Measurements from ENCODE around the gene ATP5ME.

The ATP5ME gene

DNA sequence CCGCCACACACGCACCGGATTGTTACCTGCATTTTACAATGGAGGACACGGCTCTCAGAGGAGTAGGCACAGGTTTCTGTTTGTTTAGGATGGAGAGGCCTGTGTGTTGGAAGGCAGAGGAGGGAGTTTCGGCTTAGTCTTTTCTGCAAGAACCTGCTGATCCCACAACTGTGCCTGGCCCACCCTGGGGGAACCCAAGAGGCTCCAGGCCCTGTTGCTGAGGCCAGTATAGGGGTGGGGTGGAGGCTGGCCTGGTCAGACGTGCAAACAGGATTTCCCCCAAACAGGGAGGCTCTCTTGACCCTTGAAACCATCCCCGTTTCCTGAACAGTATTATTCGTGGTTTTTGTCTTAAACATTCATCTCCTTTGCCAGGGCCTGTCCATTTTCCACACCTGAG is 15.6 kb upstream of the ATP5ME start:
- TF ChIP-seq CTCF (IDR thresholded peaks at IDR 0.05; ENCODE audit: low read depth, low read length): no peak
- H3K4me3 ChIP-seq (ENCODE audit: low read depth, low read length): no peak overlapping the region; the same call in 1 of the 2 replicates

DNA sequence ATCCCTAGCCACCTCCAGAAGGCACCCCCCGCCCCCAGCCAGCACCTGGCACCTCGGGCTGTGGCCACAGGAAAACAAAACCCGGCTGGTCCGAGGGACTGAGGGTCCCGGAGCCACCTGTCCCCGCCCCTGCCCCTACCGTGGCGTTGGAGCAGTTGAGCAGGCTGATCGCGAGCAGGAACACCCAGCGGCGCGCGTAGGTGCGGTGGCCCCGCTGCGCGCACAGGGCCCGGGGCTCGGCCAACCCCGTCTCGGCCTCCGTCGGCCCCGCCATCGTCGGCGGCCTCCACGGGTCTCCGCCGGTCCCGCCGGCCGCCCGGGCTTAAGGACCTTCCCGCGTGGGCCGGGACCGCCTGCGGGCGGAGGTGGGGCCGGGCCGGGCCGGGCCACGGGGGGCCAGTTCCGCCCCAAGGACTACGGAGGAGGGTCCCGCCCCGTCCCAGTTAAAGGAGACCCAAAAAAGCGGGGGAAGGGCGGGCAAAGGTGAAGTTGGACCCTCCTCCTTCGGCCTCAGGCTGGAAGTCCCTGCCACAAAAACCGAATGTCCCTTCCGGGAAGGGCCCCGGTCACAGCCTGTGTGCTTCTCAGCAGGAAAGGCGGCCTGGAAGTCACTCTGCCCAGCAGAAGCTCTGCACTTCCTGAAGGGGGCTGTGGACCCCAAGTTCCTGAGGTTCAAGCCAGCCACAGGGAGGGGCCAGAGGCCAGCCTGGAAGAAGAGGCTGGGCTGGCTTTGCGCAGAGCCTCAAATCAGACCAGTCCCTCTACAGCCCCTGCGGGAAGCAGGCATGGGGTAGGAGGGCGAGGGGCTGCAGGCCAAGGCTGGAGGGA is 15.0 kb upstream of the ATP5ME start, which contains the start of gene SLC49A3:
TSS of gene SLC49A3 (minus strand) at position 298 of the 828 bp plus-strand sequence. CDS start at position 274, 24 bp downstream.
- TF ChIP-seq CTCF (IDR thresholded peaks at IDR 0.05; ENCODE audit: low read depth, low read length): no peak
- H3K4me3 ChIP-seq (ENCODE audit: low read depth, low read length): peak within 1 kb of the TSS; percentile 48

GRCh38 chr4:687971-688853 is 14.1 kb upstream of the ATP5ME start:
- TF ChIP-seq CTCF (IDR thresholded peaks at IDR 0.05; ENCODE audit: low read depth, low read length): no peak
- H3K4me3 ChIP-seq (ENCODE audit: low read depth, low read length): peak overlapping the region; percentile 48

- TF ChIP-seq CTCF (IDR thresholded peaks at IDR 0.05; ENCODE audit: low read depth, low read length): no peak
- H3K4me3 ChIP-seq (ENCODE audit: low read depth, low read length): peak overlapping the region; percentile 31
Observed at GRCh38 chr4:687048-687970, 13.2 kb upstream of the ATP5ME start.

DNA sequence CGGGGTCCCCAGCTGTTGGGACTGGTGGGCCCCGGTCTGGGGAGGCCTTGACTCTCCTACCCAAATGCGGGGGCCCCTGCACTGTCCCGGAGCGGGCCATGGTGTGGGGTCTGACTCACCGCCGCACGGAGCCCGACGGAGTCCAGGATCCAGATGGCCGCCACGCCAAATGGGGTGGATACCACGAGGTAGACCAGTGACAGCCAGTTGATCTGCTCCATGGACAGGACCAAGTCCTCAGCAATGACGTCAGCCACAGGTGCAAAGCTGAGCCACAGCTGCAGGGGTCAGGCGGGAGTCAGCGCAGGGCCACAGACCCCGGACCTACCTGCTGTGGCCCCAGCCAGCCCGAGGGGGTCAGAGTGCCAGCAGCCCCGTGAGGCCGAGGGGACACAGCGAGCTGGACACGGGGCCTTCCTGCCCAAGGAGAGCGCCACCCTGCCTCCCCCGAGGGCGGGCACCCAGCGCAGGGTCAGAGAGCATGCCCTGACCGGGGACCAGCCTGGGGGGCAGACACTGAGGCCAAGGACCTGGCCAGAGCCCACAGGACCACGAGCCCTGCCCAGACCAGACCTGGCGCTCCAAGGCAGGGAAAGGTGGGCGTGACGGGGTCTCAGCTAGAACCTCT is 12.5 kb upstream of the ATP5ME start:
- H3K4me3 ChIP-seq (ENCODE audit: low read depth, low read length): no peak overlapping the region
- TF ChIP-seq CTCF (IDR thresholded peaks at IDR 0.05; ENCODE audit: low read depth, low read length): no peak

GRCh38 chr4:685679-686412 is 11.8 kb upstream of the ATP5ME start:
- no peak for TF ChIP-seq CTCF (IDR thresholded peaks at IDR 0.05; ENCODE audit: low read depth, low read length)
- no peak overlapping the region for H3K4me3 ChIP-seq (ENCODE audit: low read depth, low read length)
